Adrenal gland (tissue), 12 donors: ENCODE measurements around the gene XCL1. TPM values are rescaled to one million over a fixed set of nuclear protein-coding genes. Genes with fewer than 3 reads are reported as not detected.

Experiments
- DNase-seq, 7 donors: peaks; one replicate each; pipeline ENCODE4 v3.0.0-alpha.2; 2019 to 2020
- H3K27ac ChIP-seq, 5 donors: fragments of 200-600 bp; sonication (generic) in 4 of 5; 1 replicate in 3 of 5; 2 replicates in 2 of 5; pipeline versions ENCODE4 v1.5.1 to v1.8.0; 2016 to 2020; ENCODE audit warnings: mild to moderate bottlenecking in 1 of 5
- H3K27me3 ChIP-seq: fragments of 200-600 bp; 2 replicates; pipeline ENCODE4 v1.8.0; 2021
- H3K36me3 ChIP-seq, 2 donors: fragments of 200-600 bp; replicated peaks in 1 of 2; 1 replicate in 1 of 2; 2 replicates in 1 of 2; pipeline versions ENCODE4 v1.5.1 to v1.8.0; 2018 to 2022
- H3K4me1 ChIP-seq, 2 donors: fragments of 200-600 bp; replicated peaks in 1 of 2; 1 replicate in 1 of 2; 2 replicates in 1 of 2; pipeline versions ENCODE4 v1.5.1 to v1.8.0; 2018 to 2021
- H3K4me3 ChIP-seq, 4 donors: fragments of 200-600 bp; sonication (generic) in 3 of 4; one replicate each; pipeline ENCODE4 v1.5.1; 2016 to 2018
- H3K9me3 ChIP-seq, 3 donors: fragments of 200-600 bp; sonication (generic) in 1 of 3; replicated peaks in 1 of 3; 1 replicate in 2 of 3; 2 replicates in 1 of 3; pipeline versions ENCODE4 v1.5.1 to v1.8.0; 2016 to 2021
- POLR2A ChIP-seq, 2 donors: fragments of 450-650 bp; IDR thresholded peaks; one replicate each; pipeline ENCODE4 v1.6.1; 2017; ENCODE audit warnings: antibody characterized with exemption in 2 of 2, mild to moderate bottlenecking in 2 of 2, moderate library complexity in 1 of 2
- WGBS, 4 donors: extraction: QIAGEN DNeasy Blood & Tissue Kit in 2 of 4; methylation state at CpG; one replicate each; pipeline versions ENCODE4 v1.1.5 to v1.1.7; 2013 to 2017; 5-methylcytosine and 5-hydroxymethylcytosine counted together
- intact Hi-C, 2 donors: fragments of 100-400 bp; cut with DNase I; formaldehyde crosslinking; loops; one replicate each; pipeline versions ENCODE4 v1.14.1 to v1.15.0; 2022 to 2023
- polyA plus RNA-seq, 3 donors: library from polyadenylated mRNA; stranded (reverse); fragments of 200-250 nt in 2 of 3; fragments of 350-450 nt in 1 of 3; fragmentation: Illumina TruSeq in 1 of 3; extraction: RNeasy Lipid Tissue Mini Kit (QIAGEN cat#74804) in 1 of 3; gene quantifications; one replicate each; pipeline ENCODE4 v1.2.3, GENCODE V29; 2013 to 2014
- total RNA-seq, 9 donors: library from RNA; depleted of rRNA in 4 of 9; stranded (reverse); fragments of >200 nt in 4 of 9; fragments of 120-200 nt in 1 of 9; fragmentation: NEBNext Ultra II Directional in 1 of 9; extraction: Animal tissue kit (Norgen Biotek cat#: 25700) in 1 of 9; gene quantifications; one replicate each; pipeline versions ENCODE4 v1.1.0 to v1.2.4, GENCODE V29; 2013 to 2023
- TF ChIP-seq, protein P1 (sequence below), 6 experiments: fragments of 450-650 bp in 4 of 6; fragments of 200-600 bp in 2 of 6; sonication (generic) in 1 of 6; IDR thresholded peaks; 1 replicate in 5 of 6; 2 replicates in 1 of 6; pipeline versions ENCODE4 v1.5.1 to v1.8.0; 2016 to 2021; ENCODE audit warnings: antibody characterized with exemption in 6 of 6, mild to moderate bottlenecking in 2 of 6, moderate library complexity in 1 of 6
- donor health status: healthy with polysubstance abuse.
- donor health status: Bipolar disorder and iron deficiency.
- donor health status: DM: yes; HTN: yes; CAD: no.
- donor health status: DM: no; HTN: no; CAD: no.
- donor health status: DM: no; HTN: no; CAD: no.
- donor health status: DM: yes; HTN: yes; CAD: no.

Gene XCL1
- total and polyA plus RNA-seq, 12 donors: 0.11 to 0.43 (median 0.24) TPM; not detected in 7

DNA sequence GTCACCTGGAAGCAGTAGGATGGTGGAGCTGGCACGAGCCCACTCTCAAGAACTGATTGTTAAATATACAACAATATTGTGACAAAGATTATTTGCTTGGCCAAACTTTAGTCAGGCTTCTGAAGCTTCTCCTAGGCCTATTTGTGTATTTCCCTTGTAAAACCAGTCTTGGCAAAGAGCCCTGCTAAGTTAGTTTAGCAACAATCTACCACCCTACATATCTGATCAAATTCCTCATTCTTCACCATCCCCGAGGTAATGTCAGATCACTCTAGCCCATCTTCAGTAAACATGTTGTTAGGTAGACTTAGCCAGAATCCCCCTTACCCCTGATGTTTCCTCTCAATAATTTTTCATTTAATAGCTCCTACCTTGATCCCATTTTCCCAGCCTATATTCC is 39.6 kb downstream of the XCL1 start:
- TF ChIP-seq POLR2A (IDR thresholded peaks at IDR 0.05): no peak
- TF ChIP-seq, protein P1, sequence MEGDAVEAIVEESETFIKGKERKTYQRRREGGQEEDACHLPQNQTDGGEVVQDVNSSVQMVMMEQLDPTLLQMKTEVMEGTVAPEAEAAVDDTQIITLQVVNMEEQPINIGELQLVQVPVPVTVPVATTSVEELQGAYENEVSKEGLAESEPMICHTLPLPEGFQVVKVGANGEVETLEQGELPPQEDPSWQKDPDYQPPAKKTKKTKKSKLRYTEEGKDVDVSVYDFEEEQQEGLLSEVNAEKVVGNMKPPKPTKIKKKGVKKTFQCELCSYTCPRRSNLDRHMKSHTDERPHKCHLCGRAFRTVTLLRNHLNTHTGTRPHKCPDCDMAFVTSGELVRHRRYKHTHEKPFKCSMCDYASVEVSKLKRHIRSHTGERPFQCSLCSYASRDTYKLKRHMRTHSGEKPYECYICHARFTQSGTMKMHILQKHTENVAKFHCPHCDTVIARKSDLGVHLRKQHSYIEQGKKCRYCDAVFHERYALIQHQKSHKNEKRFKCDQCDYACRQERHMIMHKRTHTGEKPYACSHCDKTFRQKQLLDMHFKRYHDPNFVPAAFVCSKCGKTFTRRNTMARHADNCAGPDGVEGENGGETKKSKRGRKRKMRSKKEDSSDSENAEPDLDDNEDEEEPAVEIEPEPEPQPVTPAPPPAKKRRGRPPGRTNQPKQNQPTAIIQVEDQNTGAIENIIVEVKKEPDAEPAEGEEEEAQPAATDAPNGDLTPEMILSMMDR (IDR thresholded peaks at IDR 0.05): no peak
- Histone ChIP-seq H3K4me1 (peaks cover 0 to 10% of the 10 kb centered on the region in 2 donors), H3K9me3 (no peaks in the 10 kb centered on the region), H3K36me3 (no peaks in the 10 kb centered on the region), H3K27me3 (no peaks in the 10 kb centered on the region), H3K27ac (no peak overlapping the region), H3K4me3 (no peak overlapping the region)
- no peak for DNase-seq
- 77 to 93% (median 89%) methylated on average over 2 of the region's 2 CpGs for WGBS, 4 donors
- intact Hi-C loops: loop anchor here in 1 of 2 donors (10.0 kb wide), 1 partner anchor 489 kb away; the partner anchor contains the start of gene ATP1B1

GRCh38 chr1:168617974-168618750 is 41.8 kb downstream of the XCL1 start:
- H3K4me3 ChIP-seq: no peak overlapping the region
- H3K9me3 ChIP-seq: no peaks in the 10 kb centered on the region
- TF ChIP-seq, protein P1 (IDR thresholded peaks at IDR 0.05): no peak
- no peak for TF ChIP-seq POLR2A (IDR thresholded peaks at IDR 0.05)
- no peaks in the 10 kb centered on the region for H3K27me3 ChIP-seq
- H3K27ac ChIP-seq: no peak overlapping the region
- no peak for DNase-seq
- intact Hi-C loops: loop anchor here in 1 of 2 donors (10.0 kb wide), 1 partner anchor 487 kb away; the partner anchor contains the start of gene ATP1B1
- H3K4me1 ChIP-seq: peaks cover 0 to 10% of the 10 kb centered on the region in 2 donors
- WGBS, 4 donors: 67 to 89% (median 75%) methylated on average over 5 of the region's 5 CpGs
- H3K36me3 ChIP-seq: no peaks in the 10 kb centered on the region

GRCh38 chr1:168618886-168619285 is 42.5 kb downstream of the XCL1 start:
- H3K9me3 ChIP-seq: no peaks in the 10 kb centered on the region
- H3K27ac ChIP-seq: no peak overlapping the region
- intact Hi-C loops: loop anchor here in 1 of 2 donors (10.0 kb wide), 1 partner anchor 486 kb away; the partner anchor contains the start of gene ATP1B1
- TF ChIP-seq, protein P1 (IDR thresholded peaks at IDR 0.05): no peak
- no peak for TF ChIP-seq POLR2A (IDR thresholded peaks at IDR 0.05)
- no peak for DNase-seq
- H3K36me3 ChIP-seq: no peaks in the 10 kb centered on the region
- WGBS, 4 donors: 52 to 69% (median 63%) methylated on average over 2 of the region's 2 CpGs
- H3K4me1 ChIP-seq: peaks cover 0 to 6% of the 10 kb centered on the region in 2 donors
- no peak overlapping the region for H3K4me3 ChIP-seq
- no peaks in the 10 kb centered on the region for H3K27me3 ChIP-seq

DNA sequence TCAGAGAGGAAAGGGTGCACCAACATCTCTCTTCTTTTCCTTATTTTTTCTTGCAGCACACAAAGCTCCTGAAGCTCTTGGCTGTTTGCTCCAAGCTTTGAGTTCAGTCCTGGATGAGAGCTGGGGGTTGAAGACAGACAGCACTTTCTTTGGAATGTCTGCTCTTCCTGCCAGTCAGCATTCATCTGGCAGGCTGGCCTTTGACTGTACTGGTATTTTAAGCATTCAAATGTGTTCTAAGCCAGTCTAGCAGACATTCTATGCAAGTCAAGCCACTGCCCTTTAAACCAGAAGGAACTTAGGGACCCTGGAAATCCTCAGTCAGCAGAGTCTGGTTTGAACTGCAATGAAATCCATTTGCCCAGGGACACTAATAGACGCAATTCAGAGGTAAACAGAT is 45.0 kb downstream of the XCL1 start:
- 48 to 65% (median 58%) methylated on average over 1 of the region's 1 CpG for WGBS, 4 donors
- peak in 1 of 7 donors; percentile 59 for DNase-seq
- Histone ChIP-seq H3K4me3 (no peak overlapping the region), H3K27ac (peak overlapping the region in 1 of 5 donors; percentile 22), H3K27me3 (no peaks in the 10 kb centered on the region), H3K9me3 (no peaks in the 10 kb centered on the region), H3K4me1 (no peaks in the 10 kb centered on the region), H3K36me3 (no peaks in the 10 kb centered on the region)
- intact Hi-C loops: no loop called here
- TF ChIP-seq POLR2A (IDR thresholded peaks at IDR 0.05): no peak
- TF ChIP-seq, protein P1 (IDR thresholded peaks at IDR 0.05): no peak
